ENCODE results near the gene FSTL4.

Gene FSTL4

GRCh38 chr5:133421394-133421793, 190.9 kb downstream of the FSTL4 start (continued):
- TF ChIP-seq PATZ1 (CRISPR knock-in tag; IDR thresholded peaks at IDR 0.05; ENCODE audit: borderline replicate concordance): no peak
- no peak for TF ChIP-seq OSR1 (CRISPR knock-in tag; IDR thresholded peaks at IDR 0.05)
- TF ChIP-seq SNAI2 (CRISPR knock-in tag; IDR thresholded peaks at IDR 0.05): no peak
- no peak for TF ChIP-seq ARNTL (CRISPR knock-in tag; IDR thresholded peaks at IDR 0.05; ENCODE audit: borderline replicate concordance, low read depth)
- no peak for TF ChIP-seq ESRRG (CRISPR knock-in tag; IDR thresholded peaks at IDR 0.05)

DNA sequence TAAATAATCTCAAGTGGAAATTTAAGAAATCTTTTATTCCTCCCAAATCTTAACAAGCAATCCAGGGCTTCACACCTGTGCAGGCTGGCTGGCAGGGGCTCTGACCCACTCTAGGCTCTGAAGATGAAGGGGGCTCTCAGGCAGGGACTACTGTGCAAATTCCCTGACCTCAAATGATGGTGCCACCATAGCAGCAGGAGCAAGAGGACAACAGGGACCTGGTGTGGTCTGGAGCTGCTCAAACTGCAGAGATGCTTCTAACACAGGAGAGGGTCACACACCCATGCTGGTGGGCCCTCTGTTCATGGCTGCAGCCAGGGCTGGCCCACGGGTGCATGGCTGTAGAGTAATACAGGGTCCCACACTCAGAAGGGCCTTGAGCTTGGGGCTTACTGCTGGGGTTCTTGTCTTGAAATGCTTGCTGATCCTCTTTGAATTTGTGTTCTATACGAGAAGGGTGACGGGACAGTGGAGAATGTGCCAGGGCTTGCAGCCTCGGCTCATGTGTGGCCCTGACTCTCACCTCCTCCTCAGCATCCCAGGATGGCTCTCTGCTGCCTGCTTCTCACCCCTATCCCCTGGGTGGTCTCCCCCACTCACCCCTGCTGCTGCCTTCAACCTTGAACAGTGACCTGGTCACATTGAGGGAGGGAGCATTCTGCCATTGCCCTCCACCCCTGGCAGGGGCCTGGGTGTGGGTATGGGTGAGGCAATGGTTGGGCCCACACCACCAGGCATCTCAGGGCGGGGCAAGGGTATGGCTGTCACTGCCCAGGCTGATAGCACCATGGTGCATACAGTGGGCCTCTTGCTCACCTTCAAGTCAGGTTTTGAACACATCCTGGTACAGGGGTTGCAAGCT, 191.7 kb downstream of the FSTL4 start:
- ATAC-seq: no peak
- TF ChIP-seq ESRRG (CRISPR knock-in tag; IDR thresholded peaks at IDR 0.05): no peak
- TF ChIP-seq, protein P1, sequence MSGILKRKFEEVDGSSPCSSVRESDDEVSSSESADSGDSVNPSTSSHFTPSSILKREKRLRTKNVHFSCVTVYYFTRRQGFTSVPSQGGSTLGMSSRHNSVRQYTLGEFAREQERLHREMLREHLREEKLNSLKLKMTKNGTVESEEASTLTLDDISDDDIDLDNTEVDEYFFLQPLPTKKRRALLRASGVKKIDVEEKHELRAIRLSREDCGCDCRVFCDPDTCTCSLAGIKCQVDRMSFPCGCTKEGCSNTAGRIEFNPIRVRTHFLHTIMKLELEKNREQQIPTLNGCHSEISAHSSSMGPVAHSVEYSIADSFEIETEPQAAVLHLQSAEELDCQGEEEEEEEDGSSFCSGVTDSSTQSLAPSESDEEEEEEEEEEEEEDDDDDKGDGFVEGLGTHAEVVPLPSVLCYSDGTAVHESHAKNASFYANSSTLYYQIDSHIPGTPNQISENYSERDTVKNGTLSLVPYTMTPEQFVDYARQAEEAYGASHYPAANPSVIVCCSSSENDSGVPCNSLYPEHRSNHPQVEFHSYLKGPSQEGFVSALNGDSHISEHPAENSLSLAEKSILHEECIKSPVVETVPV (CRISPR knock-in tag; IDR thresholded peaks at IDR 0.05): no peak
- no peak for TF ChIP-seq ZFP30 (CRISPR knock-in tag; IDR thresholded peaks at IDR 0.05)
- no peak for TF ChIP-seq ZNF70 (CRISPR knock-in tag; IDR thresholded peaks at IDR 0.05)
- no peak for TF ChIP-seq ZNF565 (CRISPR knock-in tag; conservative IDR thresholded peaks at IDR 0.05; ENCODE audit: low read depth)
- TF ChIP-seq PATZ1 (CRISPR knock-in tag; IDR thresholded peaks at IDR 0.05; ENCODE audit: borderline replicate concordance): no peak
- TF ChIP-seq CSDC2 (CRISPR knock-in tag; IDR thresholded peaks at IDR 0.05): no peak
- TF ChIP-seq ARNTL (CRISPR knock-in tag; IDR thresholded peaks at IDR 0.05; ENCODE audit: borderline replicate concordance, low read depth): no peak
- TF ChIP-seq POU6F1 (CRISPR knock-in tag; IDR thresholded peaks at IDR 0.05; ENCODE audit: borderline replicate concordance, low read depth): no peak

DNA sequence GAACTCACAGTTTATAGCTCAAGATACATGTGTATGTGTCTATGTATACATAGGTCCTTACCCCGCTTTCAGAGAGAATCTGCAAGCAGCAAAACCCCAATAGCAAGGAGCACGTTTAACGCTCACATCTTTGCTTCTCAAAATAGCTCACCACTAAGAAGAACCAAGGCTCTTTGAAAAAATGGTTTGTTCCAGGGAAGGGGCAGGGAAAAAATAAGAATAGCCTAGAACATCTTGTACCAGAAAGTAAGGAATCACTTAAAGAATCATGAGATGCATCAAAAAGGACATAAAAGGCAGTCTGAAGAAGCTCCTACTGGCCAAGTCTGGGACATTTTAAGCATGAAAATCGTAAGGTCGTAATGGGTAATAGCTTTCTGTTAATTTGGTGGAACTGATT, 196.4 kb downstream of the FSTL4 start:
- TF ChIP-seq TOX (CRISPR knock-in tag; IDR thresholded peaks at IDR 0.05; ENCODE audit: borderline replicate concordance) (no peak), RARB (CRISPR knock-in tag; IDR thresholded peaks at IDR 0.05) (no peak), ZNF8 (CRISPR knock-in tag; IDR thresholded peaks at IDR 0.05) (no peak), ZFP30 (CRISPR knock-in tag; IDR thresholded peaks at IDR 0.05) (no peak), ARNTL (CRISPR knock-in tag; IDR thresholded peaks at IDR 0.05; ENCODE audit: borderline replicate concordance, low read depth) (no peak), ZNF70 (CRISPR knock-in tag; IDR thresholded peaks at IDR 0.05) (no peak), PPARA (CRISPR knock-in tag; IDR thresholded peaks at IDR 0.05; ENCODE audit: borderline replicate concordance) (no peak), CREB5 (CRISPR knock-in tag; IDR thresholded peaks at IDR 0.05; ENCODE audit: low read depth) (no peak), ZFP3 (CRISPR knock-in tag; IDR thresholded peaks at IDR 0.05) (no peak), TCF4 (CRISPR knock-in tag; IDR thresholded peaks at IDR 0.05; ENCODE audit: borderline replicate concordance) (no peak), SNAI2 (CRISPR knock-in tag; IDR thresholded peaks at IDR 0.05) (no peak), ISL1 (CRISPR knock-in tag; IDR thresholded peaks at IDR 0.05) (no peak), OSR1 (CRISPR knock-in tag; IDR thresholded peaks at IDR 0.05) (no peak)
- TF ChIP-seq, protein P1 (CRISPR knock-in tag; IDR thresholded peaks at IDR 0.05): no peak
- TF ChIP-seq, protein P2, sequence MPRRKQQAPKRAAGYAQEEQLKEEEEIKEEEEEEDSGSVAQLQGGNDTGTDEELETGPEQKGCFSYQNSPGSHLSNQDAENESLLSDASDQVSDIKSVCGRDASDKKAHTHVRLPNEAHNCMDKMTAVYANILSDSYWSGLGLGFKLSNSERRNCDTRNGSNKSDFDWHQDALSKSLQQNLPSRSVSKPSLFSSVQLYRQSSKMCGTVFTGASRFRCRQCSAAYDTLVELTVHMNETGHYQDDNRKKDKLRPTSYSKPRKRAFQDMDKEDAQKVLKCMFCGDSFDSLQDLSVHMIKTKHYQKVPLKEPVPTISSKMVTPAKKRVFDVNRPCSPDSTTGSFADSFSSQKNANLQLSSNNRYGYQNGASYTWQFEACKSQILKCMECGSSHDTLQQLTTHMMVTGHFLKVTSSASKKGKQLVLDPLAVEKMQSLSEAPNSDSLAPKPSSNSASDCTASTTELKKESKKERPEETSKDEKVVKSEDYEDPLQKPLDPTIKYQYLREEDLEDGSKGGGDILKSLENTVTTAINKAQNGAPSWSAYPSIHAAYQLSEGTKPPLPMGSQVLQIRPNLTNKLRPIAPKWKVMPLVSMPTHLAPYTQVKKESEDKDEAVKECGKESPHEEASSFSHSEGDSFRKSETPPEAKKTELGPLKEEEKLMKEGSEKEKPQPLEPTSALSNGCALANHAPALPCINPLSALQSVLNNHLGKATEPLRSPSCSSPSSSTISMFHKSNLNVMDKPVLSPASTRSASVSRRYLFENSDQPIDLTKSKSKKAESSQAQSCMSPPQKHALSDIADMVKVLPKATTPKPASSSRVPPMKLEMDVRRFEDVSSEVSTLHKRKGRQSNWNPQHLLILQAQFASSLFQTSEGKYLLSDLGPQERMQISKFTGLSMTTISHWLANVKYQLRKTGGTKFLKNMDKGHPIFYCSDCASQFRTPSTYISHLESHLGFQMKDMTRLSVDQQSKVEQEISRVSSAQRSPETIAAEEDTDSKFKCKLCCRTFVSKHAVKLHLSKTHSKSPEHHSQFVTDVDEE (CRISPR knock-in tag; IDR thresholded peaks at IDR 0.05): no peak
- ATAC-seq: no peak
